Epithelial cell of proximal tubule (primary cell): ENCODE measurements around the gene PLP2. TPM values are rescaled to one million over a fixed set of nuclear protein-coding genes. Genes with fewer than 3 reads are reported as not detected.
A peak's percentile ranks its signal among the peaks of the same experiment; 100 is the strongest.

Experiments used
- DNase-seq: peaks from one replicate; pipeline ENCODE4 v3.0.0-alpha.2; 2011; ENCODE audit warnings: low read depth
- H3K4me3 ChIP-seq: 2 replicates; pipeline ENCODE4 v1.5.1; 2011; ENCODE audit warnings: low read depth, mild to moderate bottlenecking, low read length
- CTCF ChIP-seq: conservative IDR thresholded peaks from 2 replicates; pipeline ENCODE4 v1.5.1; 2012; ENCODE audit warnings: low read depth, mild to moderate bottlenecking, low read length
- total RNA-seq: library from RNA; depleted of rRNA; stranded (reverse); fragments of >200 nt; gene quantifications from 2 replicates; pipeline ENCODE4 v1.2.3, GENCODE V29; 2015

The PLP2 gene
- total RNA-seq, 1 donor from 2014 or later, result 115 TPM

GRCh38 chrX:49188468-49189076 is 16.9 kb downstream of the PLP2 start:
- TF ChIP-seq CTCF, result no peak
- no peak overlapping the region for H3K4me3 ChIP-seq
- DNase-seq, result no peak

- peak overlapping the region; percentile 61 for H3K4me3 ChIP-seq
- no peak for DNase-seq
- TF ChIP-seq CTCF, result no peak
These were observed 17.9 kb downstream of the PLP2 start for GRCh38 chrX:49189606-49190005.

GRCh38 chrX:49190821-49191573 is 19.3 kb downstream of the PLP2 start:
- TF ChIP-seq CTCF, result no peak
- DNase-seq, result peak; percentile 99
- H3K4me3 ChIP-seq, result peak overlapping the region; percentile 79

- H3K4me3 ChIP-seq, result peak overlapping the region; percentile 79
- no peak for DNase-seq
- TF ChIP-seq CTCF, result no peak
These were observed 19.9 kb downstream of the PLP2 start for GRCh38 chrX:49191574-49192011.

- H3K4me3 ChIP-seq, result no peak overlapping the region
- DNase-seq, result peak; percentile 3
- TF ChIP-seq CTCF, result peak; percentile 72
These were observed 21.1 kb downstream of the PLP2 start for GRCh38 chrX:49192722-49193328.

- H3K4me3 ChIP-seq, result no peak overlapping the region
- DNase-seq, result no peak
- no peak for TF ChIP-seq CTCF
These were observed 21.9 kb downstream of the PLP2 start for GRCh38 chrX:49193542-49193964.
